GM12892 (cell line): Measurements from ENCODE around the gene NEK10.

Experiments
- POLR2A ChIP-seq: IDR thresholded peaks from 2 replicates; pipeline ENCODE4 v1.6.1; 2011; ENCODE audit warnings: low read depth, low read length, control low read depth
- POLR2AphosphoS5 ChIP-seq: IDR thresholded peaks from 2 replicates; pipeline ENCODE4 v1.6.1; 2011; ENCODE audit warnings: low read depth, low read length, control low read depth
- TAF1 ChIP-seq: IDR thresholded peaks from 2 replicates; pipeline ENCODE4 v1.6.1; 2011; ENCODE audit warnings: low read depth, mild to moderate bottlenecking, control low read depth, low read length, borderline replicate concordance

- TF ChIP-seq POLR2A (no peak), TAF1 (no peak), POLR2AphosphoS5 (no peak)
Measured at GRCh38 chr3:27357665-27358258, 11.4 kb downstream of the NEK10 start.
